ENCODE results near the gene SLC10A1.

SLC10A1 gene

GRCh38 chr14:69794791-69795190 is 2.2 kb downstream of the SLC10A1 start:
- no peak overlapping the region for H3K4me3 ChIP-seq (ENCODE audit: low read depth, low read length)
- TF ChIP-seq, protein P1, sequence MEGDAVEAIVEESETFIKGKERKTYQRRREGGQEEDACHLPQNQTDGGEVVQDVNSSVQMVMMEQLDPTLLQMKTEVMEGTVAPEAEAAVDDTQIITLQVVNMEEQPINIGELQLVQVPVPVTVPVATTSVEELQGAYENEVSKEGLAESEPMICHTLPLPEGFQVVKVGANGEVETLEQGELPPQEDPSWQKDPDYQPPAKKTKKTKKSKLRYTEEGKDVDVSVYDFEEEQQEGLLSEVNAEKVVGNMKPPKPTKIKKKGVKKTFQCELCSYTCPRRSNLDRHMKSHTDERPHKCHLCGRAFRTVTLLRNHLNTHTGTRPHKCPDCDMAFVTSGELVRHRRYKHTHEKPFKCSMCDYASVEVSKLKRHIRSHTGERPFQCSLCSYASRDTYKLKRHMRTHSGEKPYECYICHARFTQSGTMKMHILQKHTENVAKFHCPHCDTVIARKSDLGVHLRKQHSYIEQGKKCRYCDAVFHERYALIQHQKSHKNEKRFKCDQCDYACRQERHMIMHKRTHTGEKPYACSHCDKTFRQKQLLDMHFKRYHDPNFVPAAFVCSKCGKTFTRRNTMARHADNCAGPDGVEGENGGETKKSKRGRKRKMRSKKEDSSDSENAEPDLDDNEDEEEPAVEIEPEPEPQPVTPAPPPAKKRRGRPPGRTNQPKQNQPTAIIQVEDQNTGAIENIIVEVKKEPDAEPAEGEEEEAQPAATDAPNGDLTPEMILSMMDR (IDR thresholded peaks at IDR 0.05; ENCODE audit: low read depth, low read length) = no peak

- TF ChIP-seq, protein P1 (IDR thresholded peaks at IDR 0.05; ENCODE audit: low read depth, low read length) = no peak
- H3K4me3 ChIP-seq (ENCODE audit: low read depth, low read length) = no peak overlapping the region
These were observed 4.1 kb downstream of the SLC10A1 start for GRCh38 chr14:69792887-69793421.

DNA sequence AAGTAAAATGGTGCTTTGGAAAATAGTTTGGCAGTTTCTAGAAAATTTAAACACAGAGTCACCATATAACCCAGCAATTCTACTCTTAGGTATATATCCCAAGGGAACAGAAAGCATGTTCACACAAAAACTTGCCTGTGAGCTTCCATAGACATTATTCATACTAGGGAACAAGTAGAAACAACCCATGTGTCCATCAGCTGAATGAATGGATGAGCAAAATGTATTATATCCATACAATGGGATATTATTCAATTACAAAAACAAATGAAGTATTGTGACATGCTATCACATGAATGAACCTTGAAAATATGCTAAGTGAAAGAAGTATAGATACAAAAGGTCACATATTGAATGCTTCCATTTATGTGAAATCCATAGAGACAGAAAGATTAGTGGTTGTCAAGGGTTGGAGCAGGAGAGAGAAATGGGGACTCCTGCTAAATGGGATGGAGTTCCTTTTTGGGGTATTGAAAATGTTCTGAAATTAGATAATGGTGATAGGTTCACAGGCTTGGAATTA is 7.9 kb downstream of the SLC10A1 start:
- TF ChIP-seq, protein P1 (IDR thresholded peaks at IDR 0.05; ENCODE audit: low read depth, low read length) = no peak
- H3K4me3 ChIP-seq (ENCODE audit: low read depth, low read length) = no peak overlapping the region

- TF ChIP-seq, protein P1 (IDR thresholded peaks at IDR 0.05; ENCODE audit: low read depth, low read length) = no peak
- no peak overlapping the region for H3K4me3 ChIP-seq (ENCODE audit: low read depth, low read length)
These were observed 10.4 kb downstream of the SLC10A1 start for GRCh38 chr14:69786603-69787002.

GRCh38 chr14:69784942-69785341 is 12.1 kb downstream of the SLC10A1 start:
- TF ChIP-seq, protein P1 (IDR thresholded peaks at IDR 0.05; ENCODE audit: low read depth, low read length) = no peak
- H3K4me3 ChIP-seq (ENCODE audit: low read depth, low read length) = no peak overlapping the region

DNA sequence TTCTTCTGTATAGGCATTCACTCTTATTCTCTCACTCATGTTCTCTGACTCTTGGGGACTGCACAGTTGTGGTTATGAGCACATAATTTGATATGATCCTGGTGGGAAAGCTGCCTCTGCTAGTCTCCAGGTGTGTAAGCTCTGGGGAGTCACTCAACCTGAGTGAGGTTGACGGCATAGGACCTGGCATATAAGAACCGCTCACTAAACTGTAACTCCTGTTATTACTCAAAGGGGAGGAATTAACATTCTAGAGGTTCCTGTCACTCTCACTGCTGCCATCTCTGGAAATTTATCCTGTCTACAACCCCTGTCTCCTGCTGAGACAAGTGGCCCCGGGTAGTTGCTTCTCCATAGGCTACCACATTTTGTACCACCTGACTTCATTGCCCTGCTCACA is 16.1 kb downstream of the SLC10A1 start:
- TF ChIP-seq, protein P1 (IDR thresholded peaks at IDR 0.05; ENCODE audit: low read depth, low read length) = no peak
- no peak overlapping the region for H3K4me3 ChIP-seq (ENCODE audit: low read depth, low read length)

GRCh38 chr14:69780092-69780491 is 16.9 kb downstream of the SLC10A1 start:
- no peak overlapping the region for H3K4me3 ChIP-seq (ENCODE audit: low read depth, low read length)
- TF ChIP-seq, protein P1 (IDR thresholded peaks at IDR 0.05; ENCODE audit: low read depth, low read length) = no peak

All from WI38 (cell line).